NCI-H774 (cell line): ENCODE results near the gene RIN1.
A peak's percentile ranks its signal among the peaks of the same experiment; 100 is the strongest.
"Not testable (repeated sequence)": the region's sequence is repeated elsewhere in the genome, so short reads cannot be mapped to it uniquely, and the experiment has no call there.

Source experiments
- DNase-seq: peaks from one replicate; lab custom pipeline; 2025; lab: John Stamatoyannopoulos, UW

Gene RIN1

GRCh38 chr11:66334605-66335442, 1.4 kb downstream of the RIN1 start:
- DNase-seq, result no peak

GRCh38 chr11:66333896-66334604, 2.2 kb downstream of the RIN1 start:
- DNase-seq, result no peak

GRCh38 chr11:66333220-66333877, 2.9 kb downstream of the RIN1 start:
- no peak for DNase-seq

GRCh38 chr11:66332371-66333219, 3.6 kb downstream of the RIN1 start:
- DNase-seq, result no peak

- DNase-seq, result no peak
Measured at GRCh38 chr11:66331542-66332370, 4.5 kb downstream of the RIN1 start.

GRCh38 chr11:66330931-66331330, 5.3 kb downstream of the RIN1 start:
- no peak for DNase-seq

- DNase-seq, result no peak
Measured at GRCh38 chr11:66329165-66329673, 7.0 kb downstream of the RIN1 start.

GRCh38 chr11:66328302-66329144, 7.7 kb downstream of the RIN1 start:
- DNase-seq, result peak; percentile 51

- no peak for DNase-seq
Measured at GRCh38 chr11:66328031-66328301, 8.3 kb downstream of the RIN1 start.

GRCh38 chr11:66327171-66328030, 8.8 kb downstream of the RIN1 start:
- DNase-seq, result no peak

GRCh38 chr11:66326261-66327111, 9.7 kb downstream of the RIN1 start:
- no peak for DNase-seq

- no peak for DNase-seq
Measured at GRCh38 chr11:66325263-66325671, 11.0 kb downstream of the RIN1 start.

- no peak for DNase-seq
Measured at GRCh38 chr11:66324664-66325063, 11.6 kb downstream of the RIN1 start.

- no peak for DNase-seq
Measured at GRCh38 chr11:66323684-66324083, 12.6 kb downstream of the RIN1 start.

- no peak for DNase-seq
Measured at GRCh38 chr11:66322732-66323427, 13.4 kb downstream of the RIN1 start.

GRCh38 chr11:66321606-66322005, 14.6 kb downstream of the RIN1 start:
- no peak for DNase-seq

GRCh38 chr11:66320748-66321147, 15.5 kb downstream of the RIN1 start:
- DNase-seq, result not testable (repeated sequence)

GRCh38 chr11:66320289-66320688, 15.9 kb downstream of the RIN1 start:
- DNase-seq, result not testable (repeated sequence)
